BE2C (cell line): ENCODE data around the gene CROCC2.

Source experiments
- DNase-seq: peaks from one replicate; pipeline ENCODE4 v3.0.0-alpha.2; 2020
- H3K27me3 ChIP-seq: fragments of 250-450 bp; sonication (Bioruptor Pico); 2 replicates; pipeline ENCODE4 v1.5.1; 2020; ENCODE audit warnings: mild to moderate bottlenecking
- H3K36me3 ChIP-seq: fragments of 250-450 bp; sonication (Bioruptor Pico); 2 replicates; pipeline ENCODE4 v1.5.1; 2020; ENCODE audit warnings: mild to moderate bottlenecking
- H3K4me1 ChIP-seq: fragments of 250-450 bp; sonication (Bioruptor Pico); 2 replicates; pipeline ENCODE4 v1.5.1; 2020
- H3K4me3 ChIP-seq: 2 replicates; pipeline ENCODE4 v1.5.1; 2011; ENCODE audit warnings: low read depth, low read length
- H3K9me3 ChIP-seq: fragments of 250-450 bp; sonication (Bioruptor Pico); 2 replicates; pipeline ENCODE4 v1.5.1; 2020
- CTCF ChIP-seq: IDR thresholded peaks from 2 replicates; pipeline ENCODE4 v1.5.1; 2012; ENCODE audit warnings: mild to moderate bottlenecking, low read depth, low read length

Gene CROCC2

GRCh38 chr2:240879105-240879504, 27.0 kb upstream of the CROCC2 start:
- no peak for DNase-seq

GRCh38 chr2:240881913-240882312, 24.2 kb upstream of the CROCC2 start:
- Histone ChIP-seq H3K4me1 (no peaks in the 10 kb centered on the region), H3K4me3 (no peak overlapping the region), H3K9me3 (no peaks in the 10 kb centered on the region), H3K36me3 (no peaks in the 10 kb centered on the region), H3K27me3 (no peaks in the 10 kb centered on the region)
- TF ChIP-seq CTCF = no peak
- no peak for DNase-seq

More at GRCh38 chr2:240879105-240879504, 27.0 kb upstream of the CROCC2 start:
- no peaks in the 10 kb centered on the region for H3K36me3 ChIP-seq
- H3K4me1 ChIP-seq = no peaks in the 10 kb centered on the region
- H3K9me3 ChIP-seq = no peaks in the 10 kb centered on the region
- no peak for TF ChIP-seq CTCF
- no peak overlapping the region for H3K4me3 ChIP-seq
- no peaks in the 10 kb centered on the region for H3K27me3 ChIP-seq

- H3K27me3 ChIP-seq = no peaks in the 10 kb centered on the region
- H3K9me3 ChIP-seq = no peaks in the 10 kb centered on the region
- no peaks in the 10 kb centered on the region for H3K36me3 ChIP-seq
- no peaks in the 10 kb centered on the region for H3K4me1 ChIP-seq
- no peak for DNase-seq
- H3K4me3 ChIP-seq = no peak overlapping the region
- no peak for TF ChIP-seq CTCF
These were observed 21.9 kb upstream of the CROCC2 start for GRCh38 chr2:240884221-240884620.

GRCh38 chr2:240884745-240885144, 21.4 kb upstream of the CROCC2 start:
- no peaks in the 10 kb centered on the region for H3K36me3 ChIP-seq
- TF ChIP-seq CTCF = no peak
- H3K4me1 ChIP-seq = no peaks in the 10 kb centered on the region
- H3K27me3 ChIP-seq = no peaks in the 10 kb centered on the region
- no peaks in the 10 kb centered on the region for H3K9me3 ChIP-seq
- H3K4me3 ChIP-seq = no peak overlapping the region
- DNase-seq = no peak

- no peaks in the 10 kb centered on the region for H3K4me1 ChIP-seq
- no peaks in the 10 kb centered on the region for H3K27me3 ChIP-seq
- no peak for TF ChIP-seq CTCF
- no peaks in the 10 kb centered on the region for H3K9me3 ChIP-seq
- DNase-seq = no peak
- H3K36me3 ChIP-seq = no peaks in the 10 kb centered on the region
- H3K4me3 ChIP-seq = no peak overlapping the region
These were observed 20.6 kb upstream of the CROCC2 start for GRCh38 chr2:240885566-240885965.

GRCh38 chr2:240886023-240886565, 20.0 kb upstream of the CROCC2 start:
- H3K27me3 ChIP-seq = no peaks in the 10 kb centered on the region
- DNase-seq = no peak
- no peaks in the 10 kb centered on the region for H3K36me3 ChIP-seq
- H3K9me3 ChIP-seq = no peaks in the 10 kb centered on the region
- TF ChIP-seq CTCF = no peak
- no peaks in the 10 kb centered on the region for H3K4me1 ChIP-seq
- H3K4me3 ChIP-seq = no peak overlapping the region
